Caco-2 (cell line): ENCODE measurements around the gene ICAM5. TPM values are rescaled to one million over a fixed set of nuclear protein-coding genes. Genes with fewer than 3 reads are reported as not detected.

ENCODE experiments used
- BruUV-seq: library from RNA; stranded (reverse); fragments of 400-500 nt; replicated peaks from 2 replicates; lab custom pipeline; 2021; lab: Mats Ljungman, UMichigan
- CTCF ChIA-PET: fragments of 300-600 bp; sonication (Branson Sonifier 250); formaldehyde crosslinking; loops from one replicate; lab custom pipeline; 2022; ENCODE audit warnings: antibody characterized with exemption; lab: Charles Lee
- POLR2A ChIA-PET: fragments of 300-600 bp; sonication (Branson Sonifier 250); formaldehyde crosslinking; loops from one replicate; lab custom pipeline; 2022; ENCODE audit warnings: antibody characterized with exemption; lab: Charles Lee
- DNase-seq, 2 experiments: peaks; one replicate each; pipeline versions ENCODE4 v3.0.0 to v3.0.0-alpha.2; 2020 to 2022
- H3K27me3 ChIP-seq: replicated peaks from 2 replicates; pipeline ENCODE4 v1.6.0; 2011; ENCODE audit warnings: low read length; ENCODE audit not compliant: control insufficient read depth, insufficient read depth
- H3K36me3 ChIP-seq: 2 replicates; pipeline ENCODE4 v1.5.1; 2011; ENCODE audit warnings: low read length; ENCODE audit not compliant: control insufficient read depth, insufficient read depth
- H3K4me1 ChIP-seq: fragments of 250-450 bp; sonication (Bioruptor Pico); 2 replicates; pipeline ENCODE4 v1.5.1; 2020; ENCODE audit warnings: mild to moderate bottlenecking
- H3K4me3 ChIP-seq: 2 replicates; pipeline ENCODE4 v1.5.1; 2011; ENCODE audit warnings: low read depth, mild to moderate bottlenecking, control low read depth, low read length
- H3K9me3 ChIP-seq: fragments of 250-450 bp; sonication (Bioruptor Pico); 2 replicates; pipeline ENCODE4 v1.5.1; 2020; ENCODE audit warnings: mild to moderate bottlenecking, moderate library complexity
- H3K27ac Mint-ChIP-seq: one replicate; pipeline ENCODE4 v1.8.0; 2022; ENCODE audit warnings: mixed read lengths; ENCODE audit not compliant: unreplicated experiment
- H3K27me3 Mint-ChIP-seq: one replicate; pipeline ENCODE4 v1.8.0; 2022; ENCODE audit warnings: mixed read lengths; ENCODE audit not compliant: insufficient read depth, unreplicated experiment
- H3K36me3 Mint-ChIP-seq: one replicate; pipeline ENCODE4 v1.8.0; 2022; ENCODE audit warnings: mild to moderate bottlenecking, mixed read lengths; ENCODE audit not compliant: insufficient read depth, unreplicated experiment
- H3K4me1 Mint-ChIP-seq: one replicate; pipeline ENCODE4 v1.8.0; 2022; ENCODE audit warnings: low read depth, mixed read lengths; ENCODE audit not compliant: unreplicated experiment
- H3K4me3 Mint-ChIP-seq: one replicate; pipeline ENCODE4 v1.8.0; 2022; ENCODE audit warnings: mild to moderate bottlenecking, moderate library complexity, mixed read lengths; ENCODE audit not compliant: unreplicated experiment
- H3K9me3 Mint-ChIP-seq: one replicate; pipeline ENCODE4 v1.8.0; 2022; ENCODE audit warnings: mixed read lengths; ENCODE audit not compliant: unreplicated experiment
- CTCF ChIP-seq, 2 experiments: fragments of 200-600 bp in 1 of 2; IDR thresholded peaks; 1 replicate in 1 of 2; 2 replicates in 1 of 2; pipeline versions ENCODE4 v1.5.1 to v1.8.0; 2011 to 2022; ENCODE audit warnings: antibody characterized with exemption in 1 of 2, control low read depth in 1 of 2, inconsistent platforms in 1 of 2, low read depth in 1 of 2, low read length in 1 of 2, mild to moderate bottlenecking in 1 of 2, moderate library complexity in 1 of 2; ENCODE audit not compliant: insufficient read depth in 1 of 2, severe bottlenecking in 1 of 2, unreplicated experiment in 1 of 2
- intact Hi-C: fragments of 100-400 bp; cut with micrococcal nuclease; formaldehyde crosslinking; loops from one replicate; pipeline ENCODE4 v1.10.0; 2022; ENCODE audit not compliant: unreplicated experiment
- total RNA-seq: library from RNA; stranded (reverse); gene quantifications from 2 replicates; pipeline ENCODE4 v1.2.3, GENCODE V29; 2022

ICAM5 gene
- total RNA-seq, 1 experiment from 2014 or later = 3.2 TPM

- Mint-ChIP-seq H3K4me1 (peaks cover 20% of the 10 kb centered on the region), H3K4me3 (no peak overlapping the region), H3K9me3 (no peaks in the 10 kb centered on the region), H3K27me3 (peaks cover 3% of the 10 kb centered on the region), H3K36me3 (peaks cover 14% of the 10 kb centered on the region), H3K27ac (peak overlapping the region; percentile 33)
- no peak for DNase-seq
- Histone ChIP-seq H3K4me3 (no peak overlapping the region), H3K4me1 (peaks cover 49% of the 10 kb centered on the region), H3K9me3 (no peaks in the 10 kb centered on the region), H3K27me3 (no peaks in the 10 kb centered on the region), H3K36me3 (peaks cover 3% of the 10 kb centered on the region; the same call in 1 of the 2 replicates)
- BruUV-seq = TSS peak; percentile 6
- ChIA-PET CTCF (interaction anchor here (0.6 kb wide), 1 partner anchor 12 kb away, joined by 4 read pairs; no protein-coding TSS in a partner anchor), POLR2A (no interaction called here)
- intact Hi-C loops = loop anchor here (5.0 kb wide), 1 partner anchor 47 kb away; the partner anchor contains the start of gene RAVER1
- TF ChIP-seq CTCF (IDR thresholded peaks at IDR 0.05; ENCODE audit: insufficient read depth in 1 of 2, low read depth in 1 of 2, low read length in 1 of 2, severe bottlenecking in 1 of 2, unreplicated experiment in 1 of 2) = no peak
Observed at GRCh38 chr19:10285393-10285792, 4.4 kb upstream of the ICAM5 start.

GRCh38 chr19:10286803-10287737, 2.7 kb upstream of the ICAM5 start, which contains the start of gene ICAM4:
Gene ICAM4, plus strand, starts transcription at chr19:10286955. Its CDS starts 58 bp downstream, at chr19:10287013.
- TSS peak; percentile 22 for BruUV-seq
- H3K36me3 Mint-ChIP-seq = peaks cover 17% of the 10 kb centered on the region

More at GRCh38 chr19:10286803-10287737, 2.7 kb upstream of the ICAM5 start, which contains the start of gene ICAM4:
- H3K27ac Mint-ChIP-seq = peak within 1 kb of the TSS; percentile 33
- H3K9me3 Mint-ChIP-seq = no peaks in the 10 kb centered on the region
- CTCF ChIA-PET = interaction anchor here (0.9 to 2.8 kb wide), 3 partner anchors 17 to 102 kb away, joined by 4 to 34 read pairs (median 6); partner anchors contain the start of gene ICAM1
- POLR2A ChIA-PET = interaction anchor here (0.6 to 1.1 kb wide), 3 partner anchors 16 to 47 kb away, joined by 3 to 5 read pairs (median 4); partner anchors contain the start of gene ICAM1
- DNase-seq = peak; percentile 74 to 75
- Histone ChIP-seq H3K4me1 (peaks cover 53% of the 10 kb centered on the region), H3K4me3 (peak within 1 kb of the TSS; percentile 51), H3K27me3 (no peaks in the 10 kb centered on the region), H3K9me3 (no peaks in the 10 kb centered on the region), H3K36me3 (peaks cover 3% of the 10 kb centered on the region; the same call in 1 of the 2 replicates)
- intact Hi-C loops = loop anchor here (2.0 to 5.0 kb wide), 2 partner anchors 16 to 45 kb away; partner anchors contain the start of genes ICAM1 and RAVER1
- peaks cover 7% of the 10 kb centered on the region for H3K27me3 Mint-ChIP-seq
- no peak for TF ChIP-seq CTCF (IDR thresholded peaks at IDR 0.05; ENCODE audit: insufficient read depth in 1 of 2, low read depth in 1 of 2, low read length in 1 of 2, severe bottlenecking in 1 of 2, unreplicated experiment in 1 of 2)
- peak within 1 kb of the TSS; percentile 87 for H3K4me3 Mint-ChIP-seq
- H3K4me1 Mint-ChIP-seq = peaks cover 24% of the 10 kb centered on the region
